Ammon's horn (tissue), 1 donor: ENCODE data around the gene EIF4EBP2.

Experiments
- DNase-seq: peaks from one replicate; pipeline ENCODE4 v3.0.0-alpha.2; 2016; ENCODE audit warnings: low spot score

EIF4EBP2 gene

GRCh38 chr10:70379581-70380176 is 24.3 kb upstream of the EIF4EBP2 start:
- DNase-seq: no peak

- DNase-seq: no peak
Measured at GRCh38 chr10:70380350-70381135, 23.4 kb upstream of the EIF4EBP2 start.

GRCh38 chr10:70381471-70382421 is 22.2 kb upstream of the EIF4EBP2 start:
- peak; percentile 58 for DNase-seq

- DNase-seq: no peak
Measured at GRCh38 chr10:70391654-70392053, 12.3 kb upstream of the EIF4EBP2 start.

GRCh38 chr10:70396140-70396539 is 7.8 kb upstream of the EIF4EBP2 start:
- no peak for DNase-seq

GRCh38 chr10:70399177-70399576 is 4.8 kb upstream of the EIF4EBP2 start:
- no peak for DNase-seq

GRCh38 chr10:70403483-70404035 is 386 bp upstream of the EIF4EBP2 start:
- DNase-seq: no peak

- no peak for DNase-seq
Measured at GRCh38 chr10:70404787-70405036, 767 bp downstream of the EIF4EBP2 start.

GRCh38 chr10:70405037-70405824 is 1.3 kb downstream of the EIF4EBP2 start:
- peak; percentile 88 for DNase-seq

GRCh38 chr10:70409772-70410171 is 5.8 kb downstream of the EIF4EBP2 start:
- no peak for DNase-seq

- DNase-seq: no peak
Measured at GRCh38 chr10:70410608-70411007, 6.7 kb downstream of the EIF4EBP2 start.

- no peak for DNase-seq
Measured at GRCh38 chr10:70412356-70412755, 8.4 kb downstream of the EIF4EBP2 start.

- DNase-seq: no peak
Measured at GRCh38 chr10:70417568-70417967, 13.6 kb downstream of the EIF4EBP2 start.

- DNase-seq: no peak
Measured at GRCh38 chr10:70418229-70418628, 14.3 kb downstream of the EIF4EBP2 start.

- DNase-seq: no peak
Measured at GRCh38 chr10:70418713-70419112, 14.8 kb downstream of the EIF4EBP2 start.

GRCh38 chr10:70424320-70424719 is 20.4 kb downstream of the EIF4EBP2 start:
- no peak for DNase-seq

GRCh38 chr10:70425096-70425495 is 21.2 kb downstream of the EIF4EBP2 start:
- no peak for DNase-seq

GRCh38 chr10:70426823-70427222 is 22.9 kb downstream of the EIF4EBP2 start:
- no peak for DNase-seq

- peak; percentile 61 for DNase-seq
Measured at GRCh38 chr10:70430493-70431445, 26.8 kb downstream of the EIF4EBP2 start.

- DNase-seq: peak; percentile 93
Measured at GRCh38 chr10:70432101-70432500, 28.2 kb downstream of the EIF4EBP2 start.
